Transverse colon (tissue), 4 donors: ENCODE results near the gene COL4A1. TPM values are rescaled to one million over a fixed set of nuclear protein-coding genes. Genes with fewer than 3 reads are reported as not detected.
A peak's percentile ranks its signal among the peaks of the same experiment; 100 is the strongest.
"Not testable (repeated sequence)": the region's sequence is repeated elsewhere in the genome, so short reads cannot be mapped to it uniquely, and the experiment has no call there.

Experiments
- DNase-seq: peaks from one replicate; pipeline ENCODE4 v3.0.0-alpha.2; 2019
- H3K27ac ChIP-seq, 4 donors: fragments of 200-600 bp; sonication (generic); 2 replicates each; pipeline ENCODE4 v1.5.1; 2016 to 2018; ENCODE audit warnings: inconsistent platforms in 4 of 4
- H3K27me3 ChIP-seq: fragments of 200-600 bp; sonication (generic); 2 replicates; pipeline ENCODE4 v1.5.1; 2017; ENCODE audit warnings: inconsistent platforms
- H3K36me3 ChIP-seq, 4 donors: fragments of 200-600 bp; sonication (generic); 2 replicates each; pipeline ENCODE4 v1.5.1; 2017 to 2019; ENCODE audit warnings: inconsistent platforms in 4 of 4
- H3K4me1 ChIP-seq, 4 donors: fragments of 200-600 bp; sonication (generic); 2 replicates each; pipeline ENCODE4 v1.5.1; 2017 to 2020; ENCODE audit warnings: inconsistent platforms in 4 of 4
- H3K4me3 ChIP-seq, 4 donors: fragments of 200-600 bp; sonication (generic); 1 replicate in 1 of 4; 2 replicates in 3 of 4; pipeline versions ENCODE4 v1.5.1 to v1.6.1; 2017 to 2019; ENCODE audit warnings: inconsistent platforms in 4 of 4
- H3K9me3 ChIP-seq, 2 donors: fragments of 200-600 bp; sonication (generic); 2 replicates each; pipeline ENCODE4 v1.5.1; 2017 to 2019; ENCODE audit warnings: inconsistent platforms in 2 of 2
- EP300 ChIP-seq: sonication (generic); formaldehyde crosslinking; IDR thresholded peaks from one replicate; pipeline ENCODE4 v1.6.1; 2017; ENCODE audit warnings: antibody characterized with exemption, low read depth
- POLR2A ChIP-seq: fragments of 450-650 bp; IDR thresholded peaks from one replicate; pipeline ENCODE4 v1.6.1; 2016; ENCODE audit warnings: antibody characterized with exemption, mild to moderate bottlenecking, moderate library complexity
- POLR2AphosphoS5 ChIP-seq, 3 donors: sonication (generic); formaldehyde crosslinking; IDR thresholded peaks; one replicate each; pipeline ENCODE4 v1.6.1; 2016; ENCODE audit warnings: antibody characterized with exemption in 3 of 3
- WGBS, 2 donors: methylation state at CpG; one replicate each; pipeline ENCODE4 v1.1.5; 2018; ENCODE audit warnings: low coverage in 1 of 2; 5-methylcytosine and 5-hydroxymethylcytosine counted together
- in situ Hi-C, 4 donors: fragments of 200-750 bp; cut with MboI; loops; one replicate each; pipeline versions ENCODE4 v1.15.0 to v1.15.1; 2017; ENCODE audit warnings: low sequenced_read_pairs in 3 of 4, low pct_ligation_motif_present in 1 of 4, low pct_unique_long_range_greater_than_20kb in 1 of 4
- intact Hi-C: fragments of 100-400 bp; cut with DNase I; formaldehyde crosslinking; loops from one replicate; pipeline ENCODE4 v1.15.1; 2023; ENCODE audit warnings: low total_unique reads
- total RNA-seq, 4 donors: library from RNA; depleted of rRNA; stranded (reverse); fragments of >200 nt; gene quantifications; one replicate each; pipeline ENCODE4 v1.1.0, GENCODE V29; 2016
- TF ChIP-seq, protein P1 (sequence below), 5 experiments: fragments of 200-600 bp in 3 of 5; fragments of 450-650 bp in 2 of 5; sonication (generic) in 3 of 5; IDR thresholded peaks; 1 replicate in 2 of 5; 2 replicates in 3 of 5; pipeline ENCODE4 v1.5.1; 2016 to 2017; ENCODE audit warnings: antibody characterized with exemption in 5 of 5, inconsistent platforms in 3 of 5, mild to moderate bottlenecking in 2 of 5, moderate library complexity in 1 of 5

COL4A1 gene
- total RNA-seq, 4 donors from 2014 or later: 46.4 to 180 (median 99.2) TPM

DNA sequence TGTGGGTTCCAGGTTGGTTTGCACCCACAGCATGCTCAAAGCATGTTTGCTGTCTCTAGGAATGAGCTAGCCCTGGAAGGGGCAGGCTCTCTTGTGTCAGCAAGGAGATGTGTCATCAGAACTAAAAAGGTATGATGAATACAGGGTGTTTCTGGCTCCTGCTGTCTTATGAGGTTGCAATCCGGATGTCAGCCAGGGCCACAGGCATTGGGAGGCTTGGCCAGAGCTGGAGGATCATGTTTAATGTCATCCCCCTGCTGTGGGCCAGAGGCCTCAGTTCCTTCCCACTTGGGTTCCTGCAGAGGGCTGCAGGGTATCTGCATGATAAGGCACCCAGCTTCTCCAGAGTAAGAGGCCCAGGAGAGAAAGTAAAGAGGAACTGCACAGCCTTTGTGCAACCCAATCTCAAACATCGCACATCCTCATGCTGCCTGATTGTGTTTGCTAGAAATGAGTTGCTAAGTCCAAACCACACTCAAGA, 193.6 kb downstream of the COL4A1 start:
- intact Hi-C loops: no loop called here
- TF ChIP-seq POLR2A: no peak

DNA sequence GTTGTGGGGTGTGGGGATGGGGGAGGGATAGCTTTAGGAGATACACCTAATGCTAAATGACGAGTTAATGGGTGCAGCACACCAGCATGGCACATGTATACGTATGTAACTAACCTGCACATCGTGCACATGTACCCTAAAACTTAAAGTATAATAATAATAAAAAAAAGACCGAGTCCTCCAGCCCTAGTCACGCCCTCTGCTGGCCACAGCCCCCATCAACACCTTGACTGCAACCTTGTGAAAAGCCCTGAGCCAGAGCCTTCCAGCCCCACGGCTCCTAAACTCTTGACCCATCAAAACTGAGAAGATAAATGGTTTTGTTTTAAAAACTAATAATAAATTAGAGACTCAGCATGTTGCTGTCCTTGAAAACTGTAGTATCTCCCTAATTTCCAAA, 194.6 kb downstream of the COL4A1 start:
- H3K4me3 ChIP-seq, H3K36me3 ChIP-seq, DNase-seq, H3K9me3 ChIP-seq, intact Hi-C loops, H3K27ac ChIP-seq: not testable (repeated sequence)
- Histone ChIP-seq H3K4me1 (peaks cover 0 to 14% (median 5%) of the 10 kb centered on the region in 4 donors), H3K27me3 (peaks cover 12% of the 10 kb centered on the region)
- 59 to 64% methylated on average over 5 to 6 of the region's 6 CpGs for WGBS, 2 donors
- in situ Hi-C loops: loop anchor here (10.0 to 25.0 kb wide), 7 partner anchors 325 to 1150 kb away; partner anchors contain the start of gene IRS2 (in 2 of the 4)
- TF ChIP-seq, protein P1, sequence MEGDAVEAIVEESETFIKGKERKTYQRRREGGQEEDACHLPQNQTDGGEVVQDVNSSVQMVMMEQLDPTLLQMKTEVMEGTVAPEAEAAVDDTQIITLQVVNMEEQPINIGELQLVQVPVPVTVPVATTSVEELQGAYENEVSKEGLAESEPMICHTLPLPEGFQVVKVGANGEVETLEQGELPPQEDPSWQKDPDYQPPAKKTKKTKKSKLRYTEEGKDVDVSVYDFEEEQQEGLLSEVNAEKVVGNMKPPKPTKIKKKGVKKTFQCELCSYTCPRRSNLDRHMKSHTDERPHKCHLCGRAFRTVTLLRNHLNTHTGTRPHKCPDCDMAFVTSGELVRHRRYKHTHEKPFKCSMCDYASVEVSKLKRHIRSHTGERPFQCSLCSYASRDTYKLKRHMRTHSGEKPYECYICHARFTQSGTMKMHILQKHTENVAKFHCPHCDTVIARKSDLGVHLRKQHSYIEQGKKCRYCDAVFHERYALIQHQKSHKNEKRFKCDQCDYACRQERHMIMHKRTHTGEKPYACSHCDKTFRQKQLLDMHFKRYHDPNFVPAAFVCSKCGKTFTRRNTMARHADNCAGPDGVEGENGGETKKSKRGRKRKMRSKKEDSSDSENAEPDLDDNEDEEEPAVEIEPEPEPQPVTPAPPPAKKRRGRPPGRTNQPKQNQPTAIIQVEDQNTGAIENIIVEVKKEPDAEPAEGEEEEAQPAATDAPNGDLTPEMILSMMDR (IDR thresholded peaks at IDR 0.05): peak in 2 of 5 experiments; percentile 11 to 28

More for the DNA sequence above, 193.6 kb downstream of the COL4A1 start:
- Histone ChIP-seq H3K36me3 (no peaks in the 10 kb centered on the region), H3K27me3 (peaks cover 20% of the 10 kb centered on the region), H3K4me1 (peaks cover 0 to 14% (median 5%) of the 10 kb centered on the region in 4 donors), H3K4me3 (no peak overlapping the region), H3K9me3 (no peaks in the 10 kb centered on the region), H3K27ac (no peak overlapping the region)
- 62% methylated on average over 2 of the region's 2 CpGs; no CpG with 5 or more reads in 1 of the 2 donors for WGBS, 2 donors
- DNase-seq: no peak
- in situ Hi-C loops: loop anchor here (10.0 to 25.0 kb wide), 7 partner anchors 326 to 1151 kb away; partner anchors contain the start of gene IRS2 (in 2 of the 4)

DNA sequence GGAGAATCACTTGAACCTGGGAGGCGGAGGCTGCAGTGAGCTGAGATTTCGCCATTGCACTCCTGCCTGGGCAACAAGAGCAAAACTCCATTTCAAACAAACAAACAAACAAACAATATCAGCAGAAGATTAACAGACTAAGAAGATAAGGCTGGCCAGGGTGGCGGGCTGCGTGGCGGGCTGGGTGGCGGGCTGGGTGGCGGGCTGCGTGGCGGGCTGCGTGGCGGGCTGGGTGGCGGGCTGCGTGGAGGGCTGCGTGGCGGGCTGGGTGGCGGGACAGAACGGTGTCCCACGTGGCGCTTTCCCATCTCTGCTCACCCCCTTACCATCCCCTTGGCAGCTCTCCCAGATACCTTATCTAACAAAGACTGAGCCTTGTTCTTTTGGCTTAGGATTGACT, 196.2 kb downstream of the COL4A1 start:
- Histone ChIP-seq H3K4me3 (no peak overlapping the region), H3K36me3 (no peaks in the 10 kb centered on the region), H3K27ac (no peak overlapping the region), H3K4me1 (peaks cover 0 to 14% (median 5%) of the 10 kb centered on the region in 4 donors), H3K9me3 (no peaks in the 10 kb centered on the region), H3K27me3 (peaks cover 4% of the 10 kb centered on the region)
- 89 to 100% methylated on average over 2 to 19 of the region's 19 CpGs for WGBS, 2 donors
- intact Hi-C loops (loop anchor here (1.0 kb wide), 1 partner anchor 12 kb away; no protein-coding TSS in a partner anchor), in situ Hi-C loops (loop anchor here (10.0 to 25.0 kb wide), 7 partner anchors 323 to 1148 kb away; partner anchors contain the start of gene IRS2 (in 2 of the 4))
- DNase-seq: no peak
- TF ChIP-seq POLR2A: no peak

DNA sequence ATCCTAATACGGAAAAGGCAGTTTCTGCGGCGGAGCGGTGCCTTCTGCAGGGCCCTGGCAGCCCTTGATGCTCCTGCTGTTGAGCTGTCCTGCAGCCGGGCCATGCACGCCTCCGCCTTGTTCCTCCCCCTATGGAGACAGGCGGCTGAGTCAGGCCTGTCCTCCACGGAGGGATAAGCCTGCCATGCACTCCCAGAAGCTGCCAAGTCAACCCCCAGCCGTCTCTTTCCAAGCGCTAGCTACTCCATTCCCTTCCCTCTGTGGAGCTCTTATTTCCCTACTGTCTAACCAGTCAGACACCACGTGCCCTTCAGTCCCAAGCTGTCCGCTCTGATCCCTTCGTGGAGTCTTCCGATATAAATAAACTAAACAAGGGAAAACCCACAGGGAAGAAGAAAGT, 197.0 kb downstream of the COL4A1 start:
- peaks cover 0 to 14% (median 5%) of the 10 kb centered on the region in 4 donors for H3K4me1 ChIP-seq
- TF ChIP-seq, protein P1 (IDR thresholded peaks at IDR 0.05): no peak
- no peak for TF ChIP-seq POLR2AphosphoS5 (IDR thresholded peaks at IDR 0.05)
- no peak for TF ChIP-seq EP300
- no peak for TF ChIP-seq POLR2A
- no peaks in the 10 kb centered on the region for H3K9me3 ChIP-seq
- peak; percentile 28 for DNase-seq
- H3K27ac ChIP-seq: peak overlapping the region in 3 of 4 donors; percentile 53 to 70 (median 56)
- no peaks in the 10 kb centered on the region for H3K27me3 ChIP-seq
- WGBS, 2 donors: 39 to 60% methylated on average over 2 to 15 of the region's 15 CpGs
- in situ Hi-C loops: loop anchor here (10.0 to 25.0 kb wide), 7 partner anchors 323 to 1148 kb away; partner anchors contain the start of gene IRS2 (in 2 of the 4)
- no peaks in the 10 kb centered on the region for H3K36me3 ChIP-seq
- H3K4me3 ChIP-seq: no peak overlapping the region
- intact Hi-C loops: loop anchor here (1.0 to 5.0 kb wide), 2 partner anchors 12 to 328 kb away; no protein-coding TSS in a partner anchor

DNA sequence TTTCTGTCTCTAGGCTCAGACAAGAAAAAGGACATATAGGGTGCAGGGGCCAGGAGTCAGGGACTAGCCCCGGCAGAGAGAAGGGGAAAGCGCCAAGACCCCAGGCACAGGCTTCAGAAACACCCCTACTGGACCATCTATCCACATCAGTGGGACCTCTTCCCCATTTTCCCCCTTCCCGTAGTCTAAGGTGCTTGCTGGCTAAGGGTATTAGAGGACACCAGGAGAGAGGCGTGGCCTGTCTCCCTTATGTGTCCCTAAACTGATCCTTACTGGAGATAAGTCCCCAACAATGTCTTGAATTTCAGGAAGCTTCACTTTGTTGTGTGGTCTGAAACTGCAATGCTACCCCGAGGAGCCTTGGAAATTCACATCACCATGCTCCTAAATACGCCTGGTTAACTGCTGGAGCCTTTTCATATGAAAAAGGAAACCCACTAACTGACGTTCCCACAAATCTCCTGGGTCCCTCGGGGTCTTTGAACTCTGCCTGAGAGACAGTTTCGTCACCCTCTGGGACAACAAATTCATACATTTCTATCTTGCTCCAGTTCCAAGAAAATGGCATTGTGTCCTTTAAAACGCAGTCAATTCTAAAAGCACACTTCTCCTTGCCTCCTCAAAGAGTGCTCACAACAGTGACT, 197.7 kb downstream of the COL4A1 start:
- Histone ChIP-seq H3K9me3 (no peaks in the 10 kb centered on the region), H3K4me3 (no peak overlapping the region), H3K4me1 (peaks cover 0 to 14% (median 5%) of the 10 kb centered on the region in 4 donors), H3K27ac (peak overlapping the region in 3 of 4 donors; percentile 53 to 70 (median 56)), H3K36me3 (no peaks in the 10 kb centered on the region), H3K27me3 (no peaks in the 10 kb centered on the region)
- in situ Hi-C loops: loop anchor here (25.0 kb wide), 5 partner anchors 322 to 1147 kb away; partner anchors contain the start of gene IRS2 (in 2 of the 4)
- no peak for TF ChIP-seq POLR2A
- no peak for DNase-seq
- 58 to 67% methylated on average over 5 to 10 of the region's 10 CpGs for whole genome bisulfite sequencing, 2 donors
- intact Hi-C loops: loop anchor here (5.0 kb wide), 1 partner anchor 327 kb away; no protein-coding TSS in a partner anchor
